Calu3 (cell line): ENCODE results near the gene NDOR1. TPM values are rescaled to one million over a fixed set of nuclear protein-coding genes. Genes with fewer than 3 reads are reported as not detected.
A peak's percentile ranks its signal among the peaks of the same experiment; 100 is the strongest.

Source experiments
- BruUV-seq: library from RNA; stranded (reverse); fragments of 400-500 nt; replicated peaks from 2 replicates; lab custom pipeline; 2021; lab: Mats Ljungman, UMichigan
- CTCF ChIA-PET: fragments of 300-600 bp; sonication (Branson Sonifier 250); formaldehyde crosslinking; loops from one replicate; lab custom pipeline; 2022; ENCODE audit warnings: antibody characterized with exemption; lab: Charles Lee
- DNase-seq: peaks from one replicate; pipeline ENCODE4 v3.0.0; 2022
- H3K27ac Mint-ChIP-seq: one replicate; pipeline ENCODE4 v1.8.0; 2022; ENCODE audit warnings: mixed read lengths; ENCODE audit not compliant: unreplicated experiment
- H3K27me3 Mint-ChIP-seq: one replicate; pipeline ENCODE4 v1.8.0; 2022; ENCODE audit warnings: mixed read lengths; ENCODE audit not compliant: unreplicated experiment
- H3K36me3 Mint-ChIP-seq: one replicate; pipeline ENCODE4 v1.8.0; 2022; ENCODE audit warnings: mild to moderate bottlenecking, moderate library complexity, mixed read lengths; ENCODE audit not compliant: insufficient read depth, unreplicated experiment
- H3K4me1 Mint-ChIP-seq: one replicate; pipeline ENCODE4 v1.8.0; 2022; ENCODE audit warnings: mild to moderate bottlenecking, low read depth, mixed read lengths; ENCODE audit not compliant: unreplicated experiment
- H3K4me3 Mint-ChIP-seq: one replicate; pipeline ENCODE4 v1.8.0; 2022; ENCODE audit warnings: mild to moderate bottlenecking, low read depth, moderate library complexity, mixed read lengths; ENCODE audit not compliant: unreplicated experiment
- H3K9me3 Mint-ChIP-seq: one replicate; pipeline ENCODE4 v1.8.0; 2022; ENCODE audit warnings: low read depth, mixed read lengths; ENCODE audit not compliant: unreplicated experiment
- intact Hi-C: fragments of 100-400 bp; cut with micrococcal nuclease; formaldehyde crosslinking; loops from one replicate; pipeline ENCODE4 v1.10.0; 2022; ENCODE audit not compliant: unreplicated experiment
- total RNA-seq: library from RNA; stranded (reverse); gene quantifications from 2 replicates; pipeline ENCODE4 v1.2.3, GENCODE V29; 2022
- TF ChIP-seq, protein P1 (sequence below): fragments of 200-600 bp; IDR thresholded peaks from one replicate; pipeline ENCODE4 v1.8.0; 2022; ENCODE audit warnings: antibody characterized with exemption; ENCODE audit not compliant: unreplicated experiment

The NDOR1 gene
- total RNA-seq, 1 experiment from 2014 or later, result 27.7 TPM

GRCh38 chr9:137217276-137218211 is 12.0 kb downstream of the NDOR1 start:
- H3K27me3 Mint-ChIP-seq, result no peaks in the 10 kb centered on the region
- peak overlapping the region; percentile 63 for H3K4me3 Mint-ChIP-seq
- H3K4me1 Mint-ChIP-seq, result no peaks in the 10 kb centered on the region
- DNase-seq, result peak; percentile 87
- TF ChIP-seq, protein P1, sequence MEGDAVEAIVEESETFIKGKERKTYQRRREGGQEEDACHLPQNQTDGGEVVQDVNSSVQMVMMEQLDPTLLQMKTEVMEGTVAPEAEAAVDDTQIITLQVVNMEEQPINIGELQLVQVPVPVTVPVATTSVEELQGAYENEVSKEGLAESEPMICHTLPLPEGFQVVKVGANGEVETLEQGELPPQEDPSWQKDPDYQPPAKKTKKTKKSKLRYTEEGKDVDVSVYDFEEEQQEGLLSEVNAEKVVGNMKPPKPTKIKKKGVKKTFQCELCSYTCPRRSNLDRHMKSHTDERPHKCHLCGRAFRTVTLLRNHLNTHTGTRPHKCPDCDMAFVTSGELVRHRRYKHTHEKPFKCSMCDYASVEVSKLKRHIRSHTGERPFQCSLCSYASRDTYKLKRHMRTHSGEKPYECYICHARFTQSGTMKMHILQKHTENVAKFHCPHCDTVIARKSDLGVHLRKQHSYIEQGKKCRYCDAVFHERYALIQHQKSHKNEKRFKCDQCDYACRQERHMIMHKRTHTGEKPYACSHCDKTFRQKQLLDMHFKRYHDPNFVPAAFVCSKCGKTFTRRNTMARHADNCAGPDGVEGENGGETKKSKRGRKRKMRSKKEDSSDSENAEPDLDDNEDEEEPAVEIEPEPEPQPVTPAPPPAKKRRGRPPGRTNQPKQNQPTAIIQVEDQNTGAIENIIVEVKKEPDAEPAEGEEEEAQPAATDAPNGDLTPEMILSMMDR, result no peak
- no peaks in the 10 kb centered on the region for H3K9me3 Mint-ChIP-seq
- CTCF ChIA-PET, result no interaction called here
- intact Hi-C loops, result no loop called here
- peaks cover 41% of the 10 kb centered on the region for H3K36me3 Mint-ChIP-seq
- peak overlapping the region; percentile 36 for H3K27ac Mint-ChIP-seq
- BruUV-seq, result TSS peak; percentile 24

DNA sequence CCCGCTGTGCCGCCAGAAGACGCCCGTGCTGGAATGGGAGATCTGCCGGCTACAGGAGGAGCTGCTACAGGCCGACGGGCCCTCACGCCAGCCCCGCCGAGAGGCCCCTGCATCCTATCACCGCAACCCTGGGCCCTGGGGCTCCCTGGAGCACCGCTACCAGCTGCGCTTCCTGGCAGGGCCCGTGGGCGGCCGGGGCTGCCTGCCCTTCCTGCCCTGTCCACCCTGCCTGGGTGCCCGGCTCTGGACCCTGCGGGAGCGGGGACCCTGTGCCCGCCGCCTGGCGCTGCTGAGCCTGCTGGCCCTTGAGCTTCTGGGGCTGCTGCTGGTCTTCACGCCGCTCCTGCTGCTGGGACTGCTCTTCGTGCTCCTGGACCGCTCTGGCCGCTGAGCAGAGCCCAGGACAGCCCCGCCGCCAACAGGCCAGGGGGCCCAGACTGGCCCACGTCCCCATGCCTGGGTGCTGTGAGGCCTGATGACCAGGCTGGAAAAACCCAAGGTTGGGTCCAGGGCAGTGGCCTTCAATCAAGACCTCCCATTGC is 12.8 kb downstream of the NDOR1 start:
- peak overlapping the region; percentile 63 for H3K27ac Mint-ChIP-seq

DNA sequence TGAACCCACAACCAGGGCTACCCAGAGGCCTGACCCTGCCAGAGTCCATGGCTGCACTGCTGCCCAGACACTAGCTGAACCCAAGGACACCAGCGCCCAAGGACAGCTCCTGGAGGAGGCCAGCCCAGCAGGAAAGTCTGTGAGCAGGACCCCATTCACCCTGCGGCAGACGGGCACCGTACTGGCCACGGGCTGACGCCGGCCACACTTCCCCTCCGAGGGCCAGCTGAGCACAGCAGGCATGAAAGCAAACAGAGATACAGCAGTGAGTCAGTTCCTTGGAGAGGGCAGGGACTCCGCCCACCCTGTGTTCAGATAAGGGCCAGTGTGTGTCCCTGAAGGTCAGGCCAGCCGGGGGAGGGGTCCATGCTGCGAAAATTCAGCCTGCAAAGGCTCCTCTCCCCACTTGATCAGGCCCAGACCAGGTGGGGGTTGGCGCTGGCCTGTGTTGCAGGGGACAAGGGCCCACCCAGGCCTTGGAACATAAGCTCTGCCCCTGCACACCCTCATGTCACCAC is 13.3 kb downstream of the NDOR1 start:
- Mint-ChIP-seq H3K9me3 (no peaks in the 10 kb centered on the region), H3K36me3 (peaks cover 48% of the 10 kb centered on the region), H3K4me3 (peak overlapping the region; percentile 36), H3K4me1 (no peaks in the 10 kb centered on the region), H3K27me3 (no peaks in the 10 kb centered on the region), H3K27ac (peak overlapping the region; percentile 63)
- no TSS peak for BruUV-seq
- intact Hi-C loops, result no loop called here
- TF ChIP-seq, protein P1, result no peak
- DNase-seq, result peak; percentile 70
- CTCF ChIA-PET, result interaction anchor here (0.6 to 1.4 kb wide), 9 partner anchors 9 to 430 kb away, joined by 3 to 14 read pairs (median 4); no protein-coding TSS in a partner anchor

More for the DNA sequence above, 12.8 kb downstream of the NDOR1 start:
- Mint-ChIP-seq H3K4me3 (peak overlapping the region; percentile 63), H3K36me3 (peaks cover 42% of the 10 kb centered on the region), H3K9me3 (no peaks in the 10 kb centered on the region), H3K4me1 (no peaks in the 10 kb centered on the region), H3K27me3 (no peaks in the 10 kb centered on the region)
- TF ChIP-seq, protein P1, result no peak
- no peak for DNase-seq
- intact Hi-C loops, result no loop called here
- no TSS peak for BruUV-seq
- CTCF ChIA-PET, result interaction anchor here (0.6 to 1.4 kb wide), 6 partner anchors 10 to 270 kb away, joined by 3 to 6 read pairs (median 4); no protein-coding TSS in a partner anchor

DNA sequence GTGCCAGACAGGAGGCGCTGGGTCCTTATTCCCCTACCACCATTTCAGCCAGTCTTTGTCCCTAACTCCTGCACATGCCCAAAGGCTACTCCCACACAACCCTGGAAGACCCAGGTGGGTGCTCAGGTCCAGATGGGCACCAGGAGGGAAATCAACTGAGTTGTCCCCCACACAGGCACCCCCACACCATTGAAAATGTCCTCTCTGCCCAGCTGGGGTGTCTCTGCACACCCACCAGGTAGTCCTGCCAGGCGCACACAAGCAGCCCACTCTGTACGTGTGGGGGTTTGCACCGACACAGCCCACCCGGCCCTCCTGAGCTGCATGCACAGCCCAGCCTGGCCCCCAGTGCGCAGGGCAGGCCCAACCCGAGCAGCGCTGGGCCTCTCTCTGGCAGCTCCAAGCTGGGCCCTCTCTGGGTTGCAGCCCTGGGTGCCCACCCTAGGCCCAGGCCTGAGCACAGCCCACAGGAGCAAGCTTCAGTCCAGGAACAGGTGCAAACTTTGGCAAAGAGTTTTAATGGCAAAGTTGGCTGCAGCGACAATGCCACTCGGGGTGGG is 14.3 kb downstream of the NDOR1 start:
- H3K27me3 Mint-ChIP-seq, result no peaks in the 10 kb centered on the region
- CTCF ChIA-PET, result interaction anchor here (0.5 to 1.4 kb wide), 3 partner anchors 12 to 90 kb away, joined by 3 read pairs; no protein-coding TSS in a partner anchor
- H3K36me3 Mint-ChIP-seq, result peaks cover 48% of the 10 kb centered on the region
- intact Hi-C loops, result no loop called here
- no peak overlapping the region for H3K4me3 Mint-ChIP-seq
- DNase-seq, result no peak
- no peak overlapping the region for H3K27ac Mint-ChIP-seq
- H3K4me1 Mint-ChIP-seq, result no peaks in the 10 kb centered on the region
- BruUV-seq, result no TSS peak
- TF ChIP-seq, protein P1, result no peak
- H3K9me3 Mint-ChIP-seq, result no peaks in the 10 kb centered on the region
